Loucy (cell line): Measurements from ENCODE around the gene BEND7.

Source experiments
- H2AFZ ChIP-seq: fragments of 200-600 bp; sonication (generic); 2 replicates; pipeline ENCODE4 v1.6.0; 2016; ENCODE audit warnings: antibody characterized with exemption, mild to moderate bottlenecking, low read length, moderate library complexity
- H3F3A ChIP-seq: fragments of 200-600 bp; 2 replicates; pipeline ENCODE4 v1.6.0; 2016; ENCODE audit warnings: antibody characterized with exemption, low read depth, mild to moderate bottlenecking
- H3K27me3 ChIP-seq: fragments of 200-600 bp; sonication (generic); 2 replicates; pipeline ENCODE4 v1.6.1; 2014; ENCODE audit warnings: low read length, mild to moderate bottlenecking; ENCODE audit not compliant: insufficient read depth, poor library complexity, severe bottlenecking
- H3K36me3 ChIP-seq: fragments of 200-600 bp; sonication (generic); 2 replicates; pipeline ENCODE4 v1.6.1; 2016; ENCODE audit warnings: low read length; ENCODE audit not compliant: insufficient read depth
- H3K4me1 ChIP-seq: fragments of 200-600 bp; sonication (generic); 2 replicates; pipeline ENCODE4 v1.5.1; 2014; ENCODE audit warnings: low read length, mild to moderate bottlenecking; ENCODE audit not compliant: insufficient read depth, poor library complexity, severe bottlenecking
- H3K4me2 ChIP-seq: fragments of 200-600 bp; sonication (generic); 2 replicates; pipeline ENCODE4 v1.6.0; 2014; ENCODE audit warnings: antibody characterized with exemption, low read length, low read depth, mild to moderate bottlenecking; ENCODE audit not compliant: poor library complexity, severe bottlenecking
- H3K4me3 ChIP-seq: fragments of 200-600 bp; sonication (generic); 2 replicates; pipeline ENCODE4 v1.5.1; 2014; ENCODE audit warnings: low read length, mild to moderate bottlenecking, mixed read lengths; ENCODE audit not compliant: poor library complexity, severe bottlenecking
- H3K79me2 ChIP-seq: fragments of 200-600 bp; sonication (generic); 2 replicates; pipeline ENCODE4 v1.6.1; 2014; ENCODE audit warnings: low read length; ENCODE audit not compliant: insufficient read depth
- H3K9ac ChIP-seq: fragments of 200-600 bp; sonication (generic); 2 replicates; pipeline ENCODE4 v1.6.0; 2014; ENCODE audit warnings: mild to moderate bottlenecking, low read depth, low read length, moderate library complexity; ENCODE audit not compliant: poor library complexity, severe bottlenecking
- H3K9me2 ChIP-seq: fragments of 200-600 bp; sonication (generic); replicated peaks from 2 replicates; pipeline ENCODE4 v1.6.1; 2016; ENCODE audit warnings: low read depth, low read length, mixed read lengths
- H3K9me3 ChIP-seq: fragments of 200-600 bp; sonication (generic); 2 replicates; pipeline ENCODE4 v1.6.1; 2014; ENCODE audit warnings: mild to moderate bottlenecking, antibody characterized with exemption, low read length, low read depth; ENCODE audit not compliant: insufficient read depth
- H4K20me1 ChIP-seq: fragments of 200-600 bp; sonication (generic); 2 replicates; pipeline ENCODE4 v1.6.0; 2014; ENCODE audit warnings: antibody characterized with exemption, low read length, mild to moderate bottlenecking; ENCODE audit not compliant: insufficient read depth, poor library complexity, severe bottlenecking
- CTCF ChIP-seq: fragments of 200-600 bp; sonication (generic); conservative IDR thresholded peaks from 2 replicates; pipeline ENCODE4 v1.5.1; 2014; ENCODE audit warnings: mild to moderate bottlenecking, antibody characterized with exemption, low read length
- EZH2phosphoT487 ChIP-seq: fragments of 200-600 bp; IDR thresholded peaks from 2 replicates; pipeline ENCODE4 v1.6.1; 2018; ENCODE audit warnings: antibody characterized with exemption, mild to moderate bottlenecking, moderate library complexity, borderline replicate concordance

The BEND7 gene

GRCh38 chr10:13441476-13441875 lies 87.3 kb downstream of the BEND7 start:
- Histone ChIP-seq H3K4me3 (no peak overlapping the region), H3K36me3 (no peaks in the 10 kb centered on the region), H3K79me2 (no peaks in the 10 kb centered on the region), H3F3A (no peaks in the 10 kb centered on the region), H3K9me2 (no peaks in the 10 kb centered on the region), H3K9ac (no peak overlapping the region), H3K27me3 (peaks cover 5% of the 10 kb centered on the region), H3K9me3 (no peaks in the 10 kb centered on the region), H2AFZ (no peak overlapping the region), H3K4me2 (no peak overlapping the region), H4K20me1 (no peaks in the 10 kb centered on the region), H3K4me1 (no peaks in the 10 kb centered on the region)
- no peak for TF ChIP-seq EZH2phosphoT487
- no peak for TF ChIP-seq CTCF

DNA sequence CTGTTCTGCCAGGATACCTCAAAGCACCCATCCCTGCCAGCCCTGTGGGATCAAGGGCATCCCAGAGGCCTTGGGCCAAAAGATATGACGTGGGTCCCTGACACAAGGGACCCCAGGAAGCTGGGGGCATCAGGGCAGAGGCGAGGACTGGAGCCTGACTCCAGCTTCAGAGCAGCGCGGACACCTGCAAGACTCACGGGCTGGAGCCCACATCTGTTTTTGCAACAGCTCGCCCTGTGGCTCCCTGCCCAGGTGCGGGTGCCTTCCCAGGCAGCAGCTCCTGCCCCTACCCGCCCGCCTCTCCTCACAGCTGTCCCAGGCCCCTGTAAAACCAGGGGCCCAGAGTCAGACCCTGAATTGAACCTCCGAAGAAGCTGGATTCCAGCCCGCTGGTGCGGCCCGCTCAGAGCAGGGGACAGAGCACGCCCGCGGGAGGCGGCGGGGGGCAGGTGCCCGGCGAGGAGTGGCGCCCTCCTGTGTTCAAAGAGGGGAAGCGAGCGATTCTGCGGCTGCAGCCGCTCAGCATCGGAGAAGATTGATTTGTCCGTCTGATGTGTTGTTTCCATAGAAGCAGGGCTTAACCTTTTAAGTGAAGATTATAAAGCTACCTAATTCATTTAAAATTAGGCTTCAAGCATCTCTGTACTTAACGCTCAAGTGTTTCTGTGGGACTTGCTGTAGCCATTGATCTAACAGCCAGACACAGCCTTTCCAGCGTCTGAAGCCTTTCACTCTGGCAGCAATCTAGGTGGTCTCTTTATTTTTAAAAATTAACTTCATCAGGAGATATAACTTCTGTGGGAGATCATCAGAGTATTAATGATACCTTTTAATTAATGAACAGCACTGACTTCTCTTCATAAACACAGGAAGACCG lies 88.4 kb downstream of the BEND7 start:
- H4K20me1 ChIP-seq, result no peaks in the 10 kb centered on the region
- peak overlapping the region; percentile 32 for H3K9ac ChIP-seq
- H3K36me3 ChIP-seq, result no peaks in the 10 kb centered on the region
- H3K27me3 ChIP-seq, result peaks cover 5% of the 10 kb centered on the region
- H3K4me1 ChIP-seq, result no peaks in the 10 kb centered on the region
- TF ChIP-seq CTCF, result peak; percentile 96
- no peak for TF ChIP-seq EZH2phosphoT487
- H3F3A ChIP-seq, result no peaks in the 10 kb centered on the region
- peak overlapping the region; percentile 93 for H2AFZ ChIP-seq
- H3K4me2 ChIP-seq, result peak overlapping the region; percentile 77
- no peaks in the 10 kb centered on the region for H3K9me2 ChIP-seq
- H3K4me3 ChIP-seq, result peak overlapping the region; percentile 54
- H3K79me2 ChIP-seq, result no peaks in the 10 kb centered on the region
- no peaks in the 10 kb centered on the region for H3K9me3 ChIP-seq

DNA sequence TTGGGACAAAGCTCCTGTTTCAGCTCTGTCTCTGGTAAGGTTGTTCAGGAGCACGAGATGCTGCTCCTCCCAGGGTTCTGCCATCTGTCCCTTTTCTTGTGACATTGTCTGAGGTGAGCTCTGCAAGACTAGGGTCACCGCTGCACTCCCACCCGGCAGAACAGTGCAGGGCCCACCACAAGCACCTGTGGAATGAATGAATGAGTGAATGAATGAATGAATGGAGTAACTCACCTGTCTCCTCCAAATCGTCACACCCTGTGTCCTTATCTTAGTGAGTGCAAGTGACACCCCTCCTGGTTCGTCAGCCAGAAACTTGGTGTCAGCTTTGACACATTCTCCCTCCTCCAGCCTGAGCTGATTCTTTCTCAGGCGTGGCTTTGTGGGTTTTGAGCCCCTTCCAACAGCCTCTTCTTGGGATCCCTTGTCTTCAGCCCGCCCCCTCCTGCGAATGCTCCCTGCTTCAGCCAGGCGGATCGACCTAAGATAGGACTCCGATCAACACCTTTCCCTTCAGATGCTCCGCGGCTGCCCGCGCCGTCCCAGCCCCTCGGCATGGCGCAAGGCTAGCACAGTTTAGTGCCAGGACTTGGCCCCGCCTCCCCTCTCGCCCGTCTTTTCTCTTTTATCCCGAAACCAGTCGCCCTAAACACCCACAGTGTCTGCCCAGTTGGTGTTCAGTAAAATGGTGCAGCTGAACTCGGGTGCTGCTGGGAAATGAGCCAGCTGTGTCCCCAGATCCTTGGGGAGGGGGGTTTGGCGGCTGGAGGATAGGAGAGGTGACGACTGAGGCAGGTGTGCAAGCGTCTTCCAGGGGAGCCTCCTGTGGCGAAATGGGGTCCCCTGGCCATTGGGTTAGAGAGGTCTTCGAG lies 89.3 kb downstream of the BEND7 start:
- TF ChIP-seq EZH2phosphoT487, result no peak
- TF ChIP-seq CTCF, result no peak
- no peaks in the 10 kb centered on the region for H3K9me2 ChIP-seq
- no peaks in the 10 kb centered on the region for H3K36me3 ChIP-seq
- peaks cover 5% of the 10 kb centered on the region for H3K27me3 ChIP-seq
- H3K4me1 ChIP-seq, result no peaks in the 10 kb centered on the region
- peak overlapping the region; percentile 77 for H3K4me2 ChIP-seq
- H3K9me3 ChIP-seq, result no peaks in the 10 kb centered on the region
- H3K9ac ChIP-seq, result no peak overlapping the region
- H4K20me1 ChIP-seq, result no peaks in the 10 kb centered on the region
- H3F3A ChIP-seq, result no peaks in the 10 kb centered on the region
- H3K4me3 ChIP-seq, result peak overlapping the region; percentile 54
- H2AFZ ChIP-seq, result peak overlapping the region; percentile 93
- no peaks in the 10 kb centered on the region for H3K79me2 ChIP-seq
